Stimulated activated CD8-positive, alpha-beta memory T cell treated with anti-CD3 and anti-CD28 coated beads, Interleukin-4, amount 100 ng/mL, for 48 hours (primary cell): ENCODE results near the gene SYT1.

Source experiments
- DNase-seq: peaks from one replicate; pipeline ENCODE4 v3.0.0-alpha.2; 2020

Gene SYT1

DNA sequence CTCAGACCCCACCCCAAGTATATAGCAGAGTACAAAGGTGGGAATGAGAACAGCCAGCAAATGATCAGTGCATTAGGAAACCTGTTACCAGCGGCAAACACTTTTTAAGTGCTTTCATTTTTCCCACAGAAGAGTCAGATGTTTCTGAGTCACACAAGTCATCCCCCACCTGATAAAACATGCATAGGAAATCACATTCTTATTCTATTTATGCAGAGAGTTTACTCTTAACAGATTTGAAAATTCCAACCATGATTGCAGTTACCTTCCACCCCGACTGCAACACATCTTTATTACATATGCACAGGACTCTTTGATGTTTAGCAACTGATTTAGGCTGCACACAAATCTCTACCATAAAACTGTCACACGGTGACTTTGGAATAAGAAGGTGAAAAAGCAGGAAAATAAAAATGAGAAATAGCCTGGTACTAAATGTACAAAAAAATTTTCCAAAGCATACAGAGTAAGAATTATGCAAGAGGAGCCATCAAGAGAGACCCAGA is 589.8 kb downstream of the SYT1 start:
- no peak for DNase-seq

DNA sequence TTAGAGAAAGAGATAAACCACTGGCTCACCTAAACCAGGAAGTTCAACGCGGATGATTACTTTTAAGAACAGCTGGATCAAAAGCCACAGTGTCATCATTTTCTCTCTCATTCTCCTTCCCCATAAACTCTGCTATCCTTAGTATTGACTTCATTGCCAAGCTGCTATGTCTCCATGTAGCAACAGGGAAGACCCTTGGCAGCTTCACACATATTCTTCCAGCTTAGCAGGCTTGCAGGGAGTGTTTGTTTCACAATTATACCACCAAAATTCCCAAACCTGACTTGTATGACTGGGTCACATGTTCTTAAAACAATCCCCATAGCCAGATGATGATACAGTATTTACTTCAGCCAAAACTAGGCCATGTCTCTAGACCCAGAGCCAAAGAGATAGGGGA is 590.7 kb downstream of the SYT1 start:
- DNase-seq = no peak

DNA sequence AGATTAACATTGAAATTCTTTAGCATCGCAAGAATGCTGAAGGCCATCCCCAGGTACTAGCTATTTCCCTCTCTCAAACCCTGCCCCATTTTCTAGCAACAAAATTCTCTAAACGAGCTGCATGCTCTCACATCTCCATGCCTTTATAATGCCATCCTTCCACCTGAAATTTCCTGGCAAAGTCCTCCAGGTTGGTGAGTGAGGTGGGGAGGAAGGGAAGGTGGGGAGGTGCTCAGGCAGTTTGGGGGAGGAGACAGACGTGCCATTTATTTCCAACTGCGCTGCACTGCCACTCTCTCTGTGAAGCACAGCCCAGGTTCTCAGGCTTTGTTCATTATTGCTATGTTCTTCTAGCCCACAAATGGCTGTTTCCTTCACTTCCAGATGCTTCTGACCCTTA is 617.7 kb downstream of the SYT1 start:
- no peak for DNase-seq

DNA sequence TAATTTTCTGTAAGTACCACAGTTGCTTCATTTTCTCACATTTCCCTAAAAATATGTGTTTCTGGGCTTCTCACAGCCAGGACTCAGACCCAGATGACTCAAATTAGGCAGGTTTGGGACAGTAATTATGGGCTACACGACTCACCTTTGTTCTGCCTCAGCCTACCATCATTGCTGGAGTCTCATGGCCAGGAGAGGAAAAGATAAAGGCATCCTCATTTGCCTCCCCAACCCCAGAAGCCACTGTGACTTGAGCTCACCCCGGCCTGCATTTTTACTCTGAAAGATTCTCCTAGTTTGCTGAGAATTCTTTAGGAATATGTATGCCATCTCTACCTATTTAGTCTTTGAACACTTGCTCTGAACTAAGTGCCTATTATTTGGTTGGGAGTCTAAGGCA is 618.3 kb downstream of the SYT1 start:
- DNase-seq = no peak

DNA sequence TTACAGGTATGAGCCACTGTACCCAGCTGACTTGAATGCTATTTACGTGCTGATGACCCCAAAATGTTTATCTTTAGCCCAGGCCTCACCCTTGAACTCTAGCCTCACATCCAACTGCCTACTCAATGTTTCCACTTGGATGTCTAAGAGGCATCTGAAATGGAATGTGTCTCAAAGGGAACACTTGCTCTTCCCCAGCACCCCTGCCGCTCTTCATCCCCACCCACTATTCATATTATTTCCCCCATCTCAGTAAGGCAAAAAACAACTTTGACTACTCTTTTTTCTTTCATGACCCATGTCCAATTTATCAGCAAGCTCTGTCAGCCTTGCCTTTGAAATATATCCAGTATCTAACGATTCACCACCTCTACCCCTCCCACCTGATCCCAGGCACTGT is 621.6 kb downstream of the SYT1 start:
- DNase-seq = no peak

DNA sequence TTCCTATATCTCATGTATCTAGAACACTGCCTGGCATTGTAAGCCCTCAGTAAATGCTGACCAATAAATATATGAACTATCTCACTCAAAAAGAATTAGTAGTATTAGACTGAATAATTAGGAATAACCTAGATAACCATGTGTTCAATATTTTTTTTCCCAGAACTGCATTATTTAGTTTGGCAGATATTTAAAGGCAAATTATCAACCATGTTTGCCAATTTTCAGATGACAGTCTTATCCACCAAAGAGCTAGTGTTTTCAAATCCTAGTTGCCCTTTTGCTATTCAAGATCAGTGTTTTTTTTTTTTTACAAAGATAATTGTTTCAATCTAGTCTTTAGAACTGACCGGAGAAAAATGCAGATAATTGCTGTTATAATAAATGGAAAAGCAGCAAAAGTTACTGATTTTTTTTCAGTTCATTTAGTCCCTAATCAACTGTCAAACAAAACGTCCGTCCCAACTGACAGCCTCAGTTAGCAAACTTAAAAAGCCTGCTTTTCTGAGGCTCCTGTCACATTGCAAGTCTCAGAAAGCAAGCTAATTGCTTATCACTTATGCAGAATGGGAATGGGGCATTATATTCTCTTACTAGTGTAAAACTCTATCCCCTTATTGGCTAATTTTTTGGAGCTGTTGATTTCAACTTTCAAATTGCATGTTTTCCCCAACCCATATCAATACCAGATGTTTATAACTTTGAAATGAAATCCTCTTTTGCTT is 623.0 kb downstream of the SYT1 start:
- DNase-seq = no peak
